CD4-positive, alpha-beta memory T cell (primary cell): ENCODE results near the gene SLC35G4. TPM values are rescaled to one million over a fixed set of nuclear protein-coding genes. Genes with fewer than 3 reads are reported as not detected.
"Not testable (repeated sequence)": the region's sequence is repeated elsewhere in the genome, so short reads cannot be mapped to it uniquely, and the experiment has no call there.

Source experiments
- CTCF ChIA-PET: fragments of 350-600 bp; sonication (Branson Sonifier 250); formaldehyde crosslinking; loops from one replicate; lab custom pipeline; 2021; ENCODE audit warnings: inconsistent platforms; ENCODE audit not compliant: partially characterized antibody; lab: Charles Lee
- POLR2A ChIA-PET: fragments of 350-600 bp; sonication (Branson Sonifier 250); formaldehyde crosslinking; loops from one replicate; lab custom pipeline; 2021; ENCODE audit not compliant: partially characterized antibody; lab: Charles Lee
- DNase-seq, 5 donors: peaks; one replicate each; pipeline versions ENCODE4 v3.0.0 to v3.0.0-alpha.2; 2020 to 2022; ENCODE audit warnings: mixed read lengths in 1 of 5
- H3K27ac ChIP-seq: one replicate; pipeline ENCODE4 v1.7.0; 2013; ENCODE audit warnings: low read depth, low read length
- H3K27me3 ChIP-seq: 2 replicates; pipeline ENCODE4 v1.7.0; 2013; ENCODE audit warnings: mild to moderate bottlenecking, low read length, moderate library complexity; ENCODE audit not compliant: insufficient read depth
- H3K36me3 ChIP-seq: 2 replicates; pipeline ENCODE4 v1.7.0; 2013; ENCODE audit warnings: mild to moderate bottlenecking, low read length, moderate library complexity; ENCODE audit not compliant: insufficient read depth
- H3K4me1 ChIP-seq: 2 replicates; pipeline ENCODE4 v1.7.0; 2013; ENCODE audit warnings: mild to moderate bottlenecking, low read length, moderate library complexity; ENCODE audit not compliant: insufficient read depth
- H3K4me3 ChIP-seq, 2 donors: one replicate each; pipeline ENCODE4 v1.7.0; 2013; ENCODE audit warnings: low read length in 2 of 2, mild to moderate bottlenecking in 1 of 2
- H3K9me3 ChIP-seq, 2 donors: one replicate each; pipeline ENCODE4 v1.7.0; 2013; ENCODE audit warnings: low read length in 2 of 2, control low read depth in 1 of 2; ENCODE audit not compliant: control insufficient read depth in 1 of 2
- H3K27ac Mint-ChIP-seq, 7 donors: one replicate each; pipeline ENCODE4 v1.8.0; 2020 to 2021; ENCODE audit warnings: mixed read lengths in 7 of 7, mild to moderate bottlenecking in 6 of 7, inconsistent platforms in 3 of 7, moderate library complexity in 3 of 7
- H3K27me3 Mint-ChIP-seq, 2 donors: one replicate each; pipeline ENCODE4 v1.8.0; 2020 to 2021; ENCODE audit warnings: mixed read lengths in 2 of 2
- H3K36me3 Mint-ChIP-seq, 2 donors: one replicate each; pipeline ENCODE4 v1.8.0; 2020 to 2021; ENCODE audit warnings: mixed read lengths in 2 of 2, inconsistent platforms in 1 of 2, mild to moderate bottlenecking in 1 of 2
- H3K4me1 Mint-ChIP-seq, 4 donors: one replicate each; pipeline ENCODE4 v1.8.0; 2020 to 2021; ENCODE audit warnings: mixed read lengths in 4 of 4, mild to moderate bottlenecking in 1 of 4
- H3K4me3 Mint-ChIP-seq, 8 donors: one replicate each; pipeline ENCODE4 v1.8.0; 2020 to 2021; ENCODE audit warnings: mixed read lengths in 8 of 8, mild to moderate bottlenecking in 7 of 8, moderate library complexity in 6 of 8, inconsistent platforms in 3 of 8
- H3K9me3 Mint-ChIP-seq, 8 donors: one replicate each; pipeline ENCODE4 v1.8.0; 2020 to 2021; ENCODE audit warnings: mixed read lengths in 8 of 8, mild to moderate bottlenecking in 5 of 8, inconsistent platforms in 3 of 8, moderate library complexity in 1 of 8
- intact Hi-C: fragments of 100-400 bp; cut with micrococcal nuclease; formaldehyde crosslinking; loops from one replicate; pipeline ENCODE4 v1.15.1; 2023
- polyA plus RNA-seq, 2 donors: library from polyadenylated mRNA; unstranded; fragments of 300-500 nt; fragmentation: Illumina TruSeq; gene quantifications; one replicate each; pipeline ENCODE4 v1.2.3, GENCODE V29; 2021
- total RNA-seq, 2 experiments: library from RNA; stranded (reverse); gene quantifications; one replicate each; pipeline ENCODE4 v1.2.3, GENCODE V29; 2021

Gene SLC35G4
- total RNA-seq (not detected), polyA plus RNA-seq (not detected)

- H3K4me3 Mint-ChIP-seq, H3K4me1 Mint-ChIP-seq, H3K4me3 ChIP-seq, H3K27me3 Mint-ChIP-seq, H3K36me3 ChIP-seq, H3K4me1 ChIP-seq, CTCF ChIA-PET, H3K27ac ChIP-seq, POLR2A ChIA-PET, H3K27ac Mint-ChIP-seq, H3K9me3 ChIP-seq, H3K27me3 ChIP-seq, intact Hi-C loops, DNase-seq, H3K36me3 Mint-ChIP-seq, H3K9me3 Mint-ChIP-seq: not testable (repeated sequence)
Observed at GRCh38 chr18:11609488-11609887, at the start of gene SLC35G4. TSS of gene SLC35G4 (plus strand) at chr18:11609596. CDS start at chr18:11609596, 0 bp downstream.

DNA sequence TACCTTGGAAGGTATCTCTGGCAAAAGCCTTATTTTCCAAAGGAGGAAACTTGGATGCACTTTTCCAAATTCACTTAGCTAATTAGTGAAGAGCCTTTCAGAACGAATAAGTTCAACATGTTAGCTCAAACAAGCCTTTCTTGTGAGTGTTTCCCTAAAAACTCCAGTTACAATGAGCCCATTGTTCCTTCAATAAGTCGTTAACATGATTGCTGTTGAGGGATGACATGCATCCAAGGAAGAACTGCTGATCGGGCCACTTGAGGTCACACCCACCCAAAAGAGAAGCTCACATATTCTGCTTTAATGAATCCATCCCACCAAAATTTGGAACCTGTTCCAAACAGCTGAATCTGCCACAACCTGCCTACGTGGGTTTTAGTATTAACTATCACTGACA lies 48.1 kb upstream of the SLC35G4 start:
- CTCF ChIA-PET, result interaction anchor here (2.7 kb wide), 1 partner anchor 9 kb away, joined by 13 read pairs; no protein-coding TSS in a partner anchor
- H3K27ac ChIP-seq, result no peak overlapping the region
- DNase-seq, result no peak
- Mint-ChIP-seq H3K4me1 (no peaks in the 10 kb centered on the region), H3K27me3 (peaks cover 1 to 6% of the 10 kb centered on the region in 2 donors), H3K27ac (no peak overlapping the region), H3K36me3 (no peaks in the 10 kb centered on the region), H3K9me3 (no peaks in the 10 kb centered on the region), H3K4me3 (no peak overlapping the region)
- H3K36me3 ChIP-seq, result no peaks in the 10 kb centered on the region
- H3K4me1 ChIP-seq, result no peaks in the 10 kb centered on the region
- intact Hi-C loops, result no loop called here
- POLR2A ChIA-PET, result no interaction called here
- no peaks in the 10 kb centered on the region for H3K27me3 ChIP-seq
- no peaks in the 10 kb centered on the region for H3K9me3 ChIP-seq
- no peak overlapping the region for H3K4me3 ChIP-seq

DNA sequence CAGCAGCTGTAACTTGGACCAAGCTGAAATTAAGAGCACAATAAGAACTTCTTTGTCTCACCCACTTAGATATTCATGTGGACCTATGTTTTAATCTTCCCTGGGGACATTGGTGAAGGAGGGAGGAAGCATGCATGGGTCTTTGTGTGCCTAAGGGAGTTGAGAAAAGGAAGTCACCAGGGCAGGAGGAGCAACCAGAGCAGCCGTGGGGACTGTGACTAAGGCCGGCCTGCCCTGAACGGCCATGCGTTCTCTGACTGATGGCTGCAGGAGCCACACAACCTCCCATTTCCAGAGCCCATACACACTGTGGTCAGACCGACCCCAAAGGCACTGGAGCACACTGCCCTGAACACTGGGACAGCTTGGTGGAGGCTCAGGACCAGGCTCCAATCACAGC lies 43.7 kb upstream of the SLC35G4 start:
- Histone ChIP-seq H3K9me3 (no peaks in the 10 kb centered on the region), H3K4me1 (no peaks in the 10 kb centered on the region), H3K4me3 (no peak overlapping the region), H3K36me3 (no peaks in the 10 kb centered on the region), H3K27ac (no peak overlapping the region), H3K27me3 (no peaks in the 10 kb centered on the region)
- ChIA-PET POLR2A (no interaction called here), CTCF (interaction anchor here (1.7 kb wide), 1 partner anchor 12 kb away, joined by 8 read pairs; no protein-coding TSS in a partner anchor)
- DNase-seq, result no peak
- no peaks in the 10 kb centered on the region for H3K9me3 Mint-ChIP-seq
- H3K27ac Mint-ChIP-seq, result no peak overlapping the region
- intact Hi-C loops, result no loop called here
- no peak overlapping the region for H3K4me3 Mint-ChIP-seq
- no peaks in the 10 kb centered on the region for H3K36me3 Mint-ChIP-seq
- H3K27me3 Mint-ChIP-seq, result peaks cover 3 to 8% of the 10 kb centered on the region in 2 donors
- peaks cover 0 to 2% (median 0%) of the 10 kb centered on the region in 4 donors for H3K4me1 Mint-ChIP-seq

- no peaks in the 10 kb centered on the region for H3K4me1 ChIP-seq
- ChIA-PET CTCF (no interaction called here), POLR2A (no interaction called here)
- no peaks in the 10 kb centered on the region for H3K36me3 Mint-ChIP-seq
- peaks cover 3 to 8% of the 10 kb centered on the region in 2 donors for H3K27me3 Mint-ChIP-seq
- no peaks in the 10 kb centered on the region for H3K9me3 ChIP-seq
- peaks cover 0 to 6% (median 4%) of the 10 kb centered on the region in 4 donors for H3K4me1 Mint-ChIP-seq
- H3K27ac ChIP-seq, result no peak overlapping the region
- H3K36me3 ChIP-seq, result no peaks in the 10 kb centered on the region
- intact Hi-C loops, result no loop called here
- H3K27me3 ChIP-seq, result no peaks in the 10 kb centered on the region
- no peak for DNase-seq
- H3K4me3 ChIP-seq, result no peak overlapping the region
- H3K9me3 Mint-ChIP-seq, result peaks cover 0 to 2% (median 0%) of the 10 kb centered on the region in 8 donors
- peak overlapping the region in 1 of 8 donors; percentile 9 for H3K4me3 Mint-ChIP-seq
- no peak overlapping the region for H3K27ac Mint-ChIP-seq
Observed at GRCh38 chr18:11566236-11566965, 43.0 kb upstream of the SLC35G4 start.

- Histone ChIP-seq H3K27ac (no peak overlapping the region), H3K4me1 (no peaks in the 10 kb centered on the region), H3K27me3 (no peaks in the 10 kb centered on the region), H3K36me3 (no peaks in the 10 kb centered on the region), H3K4me3 (no peak overlapping the region), H3K9me3 (no peaks in the 10 kb centered on the region)
- intact Hi-C loops, result no loop called here
- no peak overlapping the region for H3K4me3 Mint-ChIP-seq
- H3K27ac Mint-ChIP-seq, result peak overlapping the region in 1 of 7 donors; percentile 9
- H3K9me3 Mint-ChIP-seq, result peaks cover 0 to 2% (median 0%) of the 10 kb centered on the region in 8 donors
- H3K27me3 Mint-ChIP-seq, result peaks cover 3 to 10% of the 10 kb centered on the region in 2 donors
- H3K4me1 Mint-ChIP-seq, result peaks cover 1 to 6% (median 4%) of the 10 kb centered on the region in 4 donors
- no peaks in the 10 kb centered on the region for H3K36me3 Mint-ChIP-seq
- DNase-seq, result no peak
- POLR2A ChIA-PET, result no interaction called here
- CTCF ChIA-PET, result interaction anchor here (1.0 kb wide), 1 partner anchor 14 kb away, joined by 4 read pairs; no protein-coding TSS in a partner anchor
Observed at GRCh38 chr18:11567396-11567795, 42.0 kb upstream of the SLC35G4 start.

- peaks cover 4 to 6% (median 4%) of the 10 kb centered on the region in 4 donors for H3K4me1 Mint-ChIP-seq
- H3K27me3 Mint-ChIP-seq, result peaks cover 3 to 9% of the 10 kb centered on the region in 2 donors
- intact Hi-C loops, result no loop called here
- no peak for DNase-seq
- H3K27ac ChIP-seq, result no peak overlapping the region
- H3K36me3 ChIP-seq, result no peaks in the 10 kb centered on the region
- no peaks in the 10 kb centered on the region for H3K4me1 ChIP-seq
- H3K27me3 ChIP-seq, result no peaks in the 10 kb centered on the region
- no peaks in the 10 kb centered on the region for H3K36me3 Mint-ChIP-seq
- no peak overlapping the region for H3K4me3 ChIP-seq
- no peak overlapping the region for H3K27ac Mint-ChIP-seq
- CTCF ChIA-PET, result interaction anchor here (0.5 to 1.6 kb wide), 3 partner anchors 13 to 1897 kb away, joined by 4 to 8 read pairs (median 5); no protein-coding TSS in a partner anchor
- no peak overlapping the region for H3K4me3 Mint-ChIP-seq
- POLR2A ChIA-PET, result no interaction called here
- H3K9me3 ChIP-seq, result no peaks in the 10 kb centered on the region
- peaks cover 0 to 2% (median 0%) of the 10 kb centered on the region in 8 donors for H3K9me3 Mint-ChIP-seq
Observed at GRCh38 chr18:11570073-11570588, 39.3 kb upstream of the SLC35G4 start.

DNA sequence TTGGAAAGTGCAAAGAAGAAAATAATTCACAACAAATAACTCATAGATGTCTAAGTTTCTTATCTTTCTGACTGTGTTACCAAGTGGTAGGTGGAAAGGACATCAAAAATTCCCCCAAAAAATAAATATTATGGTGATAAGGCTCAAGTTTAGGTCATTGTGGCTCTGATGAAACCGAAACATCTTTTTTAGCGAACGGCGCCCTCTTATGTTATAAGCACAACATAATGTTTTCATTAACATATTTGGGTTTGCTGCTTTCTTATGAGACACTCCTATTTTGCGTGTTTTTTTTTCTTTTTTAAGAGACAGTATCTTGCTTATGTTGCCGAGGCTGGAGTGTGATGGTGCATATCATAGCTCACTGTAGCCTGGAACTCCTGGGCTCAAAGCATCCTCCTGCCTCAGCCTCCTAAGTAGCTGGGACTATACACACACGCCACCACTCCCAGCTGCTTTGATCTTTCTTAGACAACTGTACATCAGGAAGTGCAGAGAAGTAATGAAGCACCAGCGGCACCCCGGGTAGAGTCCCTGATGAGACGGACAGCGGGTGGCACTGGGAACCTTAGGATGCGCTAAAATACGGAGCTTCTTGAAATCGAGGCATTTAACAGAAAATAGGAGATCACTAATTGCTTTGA lies 38.5 kb upstream of the SLC35G4 start:
- peaks cover 0 to 2% (median 0%) of the 10 kb centered on the region in 8 donors for H3K9me3 Mint-ChIP-seq
- H3K27ac Mint-ChIP-seq, result no peak overlapping the region
- ChIA-PET POLR2A (no interaction called here), CTCF (interaction anchor here (0.5 to 1.3 kb wide), 2 partner anchors 18 to 1898 kb away, joined by 5 to 8 read pairs; no protein-coding TSS in a partner anchor)
- no peak for DNase-seq
- no peaks in the 10 kb centered on the region for H3K9me3 ChIP-seq
- H3K27ac ChIP-seq, result no peak overlapping the region
- no peaks in the 10 kb centered on the region for H3K36me3 ChIP-seq
- H3K4me1 Mint-ChIP-seq, result peaks cover 4 to 6% (median 4%) of the 10 kb centered on the region in 4 donors
- H3K36me3 Mint-ChIP-seq, result no peaks in the 10 kb centered on the region
- peaks cover 3 to 9% of the 10 kb centered on the region in 2 donors for H3K27me3 Mint-ChIP-seq
- no peak overlapping the region for H3K4me3 Mint-ChIP-seq
- no peaks in the 10 kb centered on the region for H3K27me3 ChIP-seq
- H3K4me3 ChIP-seq, result no peak overlapping the region
- intact Hi-C loops, result no loop called here
- no peaks in the 10 kb centered on the region for H3K4me1 ChIP-seq
